Fibroblast of lung (primary cell): ENCODE results near the gene YPEL4.

ENCODE experiments used
- EZH2 ChIP-seq: IDR thresholded peaks from 2 replicates; pipeline ENCODE4 v1.5.1; 2012; ENCODE audit warnings: low read length, control low read depth, mild to moderate bottlenecking; ENCODE audit errors: missing control alignments
- TF ChIP-seq, protein P1 (sequence below), 2 donors: IDR thresholded peaks in 1 of 2; conservative IDR thresholded peaks in 1 of 2; 1 replicate in 1 of 2; 2 replicates in 1 of 2; pipeline ENCODE4 v1.5.1; 2011 to 2012; ENCODE audit warnings: low read length in 2 of 2, control low read depth in 1 of 2, inconsistent platforms in 1 of 2, low read depth in 1 of 2, mild to moderate bottlenecking in 1 of 2

- TF ChIP-seq, protein P1, sequence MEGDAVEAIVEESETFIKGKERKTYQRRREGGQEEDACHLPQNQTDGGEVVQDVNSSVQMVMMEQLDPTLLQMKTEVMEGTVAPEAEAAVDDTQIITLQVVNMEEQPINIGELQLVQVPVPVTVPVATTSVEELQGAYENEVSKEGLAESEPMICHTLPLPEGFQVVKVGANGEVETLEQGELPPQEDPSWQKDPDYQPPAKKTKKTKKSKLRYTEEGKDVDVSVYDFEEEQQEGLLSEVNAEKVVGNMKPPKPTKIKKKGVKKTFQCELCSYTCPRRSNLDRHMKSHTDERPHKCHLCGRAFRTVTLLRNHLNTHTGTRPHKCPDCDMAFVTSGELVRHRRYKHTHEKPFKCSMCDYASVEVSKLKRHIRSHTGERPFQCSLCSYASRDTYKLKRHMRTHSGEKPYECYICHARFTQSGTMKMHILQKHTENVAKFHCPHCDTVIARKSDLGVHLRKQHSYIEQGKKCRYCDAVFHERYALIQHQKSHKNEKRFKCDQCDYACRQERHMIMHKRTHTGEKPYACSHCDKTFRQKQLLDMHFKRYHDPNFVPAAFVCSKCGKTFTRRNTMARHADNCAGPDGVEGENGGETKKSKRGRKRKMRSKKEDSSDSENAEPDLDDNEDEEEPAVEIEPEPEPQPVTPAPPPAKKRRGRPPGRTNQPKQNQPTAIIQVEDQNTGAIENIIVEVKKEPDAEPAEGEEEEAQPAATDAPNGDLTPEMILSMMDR (conservative IDR thresholded peaks at IDR 0.05 in 1 of 2, IDR thresholded peaks at IDR 0.05 in 1 of 2; ENCODE audit: low read depth in 1 of 2, low read length in 2 of 2): no peak
- no peak for TF ChIP-seq EZH2
Observed at GRCh38 chr11:57635246-57635645, 14.5 kb downstream of the YPEL4 start.
